Naive thymus-derived CD8-positive, alpha-beta T cell (primary cell): ENCODE measurements around the gene BTF3. TPM values are rescaled to one million over a fixed set of nuclear protein-coding genes. Genes with fewer than 3 reads are reported as not detected.
A peak's percentile ranks its signal among the peaks of the same experiment; 100 is the strongest.
"Not testable (repeated sequence)": the region's sequence is repeated elsewhere in the genome, so short reads cannot be mapped to it uniquely, and the experiment has no call there.

ENCODE experiments used
- ATAC-seq, 2 donors: fragments of 150-1000 bp; cut with Tn5 transposase in 1 of 2; sonication (Bioruptor Pico), chemical (Tn5 transposase) in 1 of 2; 1 replicate in 1 of 2; 2 replicates in 1 of 2; pipeline ENCODE4 v1.10.0; 2021; ENCODE audit warnings: mild to moderate bottlenecking in 2 of 2, moderate library complexity in 2 of 2
- POLR2A ChIA-PET: fragments of 350-600 bp; sonication (Branson Sonifier 250); formaldehyde crosslinking; loops from one replicate; lab custom pipeline; 2021; ENCODE audit warnings: antibody characterized with exemption; lab: Charles Lee
- DNase-seq, 10 donors: peaks; one replicate each; pipeline versions ENCODE4 v3.0.0 to v3.0.0-alpha.2; 2020 to 2022
- H3K27ac Mint-ChIP-seq, 10 donors: one replicate each; pipeline ENCODE4 v1.8.0; 2020 to 2022; ENCODE audit warnings: mild to moderate bottlenecking in 10 of 10, mixed read lengths in 10 of 10, moderate library complexity in 4 of 10, inconsistent platforms in 1 of 10
- H3K27me3 Mint-ChIP-seq, 5 donors: one replicate each; pipeline ENCODE4 v1.8.0; 2021 to 2022; ENCODE audit warnings: mixed read lengths in 5 of 5
- H3K36me3 Mint-ChIP-seq, 3 donors: one replicate each; pipeline ENCODE4 v1.8.0; 2020 to 2022; ENCODE audit warnings: mixed read lengths in 3 of 3, mild to moderate bottlenecking in 2 of 3, inconsistent platforms in 1 of 3
- H3K4me1 Mint-ChIP-seq, 4 donors: one replicate each; pipeline ENCODE4 v1.8.0; 2021 to 2022; ENCODE audit warnings: mixed read lengths in 4 of 4
- H3K4me3 Mint-ChIP-seq, 10 donors: one replicate each; pipeline ENCODE4 v1.8.0; 2020 to 2022; ENCODE audit warnings: mild to moderate bottlenecking in 10 of 10, mixed read lengths in 10 of 10, moderate library complexity in 6 of 10, inconsistent platforms in 1 of 10
- H3K9me3 Mint-ChIP-seq, 9 donors: one replicate each; pipeline ENCODE4 v1.8.0; 2020 to 2022; ENCODE audit warnings: mixed read lengths in 9 of 9, mild to moderate bottlenecking in 3 of 9, inconsistent platforms in 1 of 9, moderate library complexity in 1 of 9
- polyA plus RNA-seq, 3 donors: library from polyadenylated mRNA; unstranded; fragments of 300-500 nt; fragmentation: Illumina TruSeq; gene quantifications; one replicate each; pipeline ENCODE4 v1.2.3, GENCODE V29; 2021
- total RNA-seq, 8 experiments: library from RNA in 2 of 8; stranded (reverse) in 2 of 8; gene quantifications; one replicate each; pipeline ENCODE4 v1.2.3 and lab custom pipeline; 2021 to 2026

The BTF3 gene
- total RNA-seq (100 to 1,000 TPM; 697 to 751 TPM), polyA plus RNA-seq (100 to 1,000 TPM; 812 to 913 (median 878) TPM), total RNA-seq (lab: John Stamatoyannopoulos, UW) (443 to 691 (median 574) reads per million in 6 experiments)

- H3K36me3 Mint-ChIP-seq, result peaks cover 0 to 43% (median 16%) of the 10 kb centered on the region in 3 donors
- POLR2A ChIA-PET, result interaction anchor here (0.6 to 4.5 kb wide), 7 partner anchors 9 to 71 kb away, joined by 3 to 36 read pairs (median 4); partner anchors contain the start of genes ANKRA2 and UTP15
- ATAC-seq (peak; percentile 90 to 93), DNase-seq (peak; percentile 83 to 98 (median 92))
- H3K9me3 Mint-ChIP-seq, result no peaks in the 10 kb centered on the region
- peak within 1 kb of the TSS; percentile 92 to 100 (median 98) for H3K4me3 Mint-ChIP-seq
- H3K27me3 Mint-ChIP-seq, result peaks cover 2 to 13% (median 4%) of the 10 kb centered on the region in 5 donors
- peaks cover 22 to 55% (median 47%) of the 10 kb centered on the region in 4 donors for H3K4me1 Mint-ChIP-seq
- H3K27ac Mint-ChIP-seq, result peak within 1 kb of the TSS; percentile 98 to 100 (median 99)
Observed at GRCh38 chr5:73498057-73498992, at the start of gene BTF3. Gene BTF3, plus strand, starts transcription at chr5:73498442. Its CDS starts 226 bp downstream, at chr5:73498668.

- DNase-seq (peak in 4 of 10 donors; percentile 24 to 46 (median 32)), ATAC-seq (peak; percentile 38 to 39)
- Mint-ChIP-seq H3K27me3 (peaks cover 39 to 75% (median 61%) of the 10 kb centered on the region in 5 donors), H3K36me3 (peaks cover 0 to 17% (median 3%) of the 10 kb centered on the region in 3 donors), H3K4me3 (peak within 1 kb of the TSS; percentile 79 to 93 (median 89)), H3K27ac (peak within 1 kb of the TSS in 5 of 10 donors; percentile 11 to 84 (median 69)), H3K9me3 (peaks cover 0 to 20% (median 11%) of the 10 kb centered on the region in 9 donors), H3K4me1 (peaks cover 4 to 23% (median 18%) of the 10 kb centered on the region in 4 donors)
- POLR2A ChIA-PET, result no interaction called here
Observed at GRCh38 chr5:73448463-73449136, 49.6 kb upstream of the BTF3 start, which contains the start of gene FOXD1. Gene FOXD1, minus strand, starts transcription at chr5:73448777. Its CDS starts 415 bp downstream, at chr5:73448362.

- Mint-ChIP-seq H3K36me3 (peaks cover 0 to 7% (median 3%) of the 10 kb centered on the region in 3 donors), H3K9me3 (peaks cover 0 to 15% (median 7%) of the 10 kb centered on the region in 9 donors), H3K27ac (peak overlapping the region in 1 of 10 donors; percentile 93), H3K27me3 (peaks cover 34 to 74% (median 62%) of the 10 kb centered on the region in 5 donors), H3K4me1 (peaks cover 4 to 23% (median 18%) of the 10 kb centered on the region in 4 donors), H3K4me3 (peak overlapping the region in 4 of 10 donors; percentile 7 to 26 (median 21))
- POLR2A ChIA-PET, result no interaction called here
- ATAC-seq (no peak), DNase-seq (no peak)
Observed at GRCh38 chr5:73450137-73450536, 48.1 kb upstream of the BTF3 start.

GRCh38 chr5:73450672-73451223 lies 47.5 kb upstream of the BTF3 start:
- ATAC-seq, result no peak
- no peak for DNase-seq
- H3K4me3 Mint-ChIP-seq, result peak overlapping the region in 8 of 10 donors; percentile 15 to 82 (median 42)
- POLR2A ChIA-PET, result interaction anchor here (1.4 kb wide), 1 partner anchor 48 kb away, joined by 7 read pairs; the partner anchor contains the start of gene BTF3
- peaks cover 34 to 75% (median 63%) of the 10 kb centered on the region in 5 donors for H3K27me3 Mint-ChIP-seq
- peaks cover 4 to 23% (median 18%) of the 10 kb centered on the region in 4 donors for H3K4me1 Mint-ChIP-seq
- H3K36me3 Mint-ChIP-seq, result peaks cover 0 to 7% (median 3%) of the 10 kb centered on the region in 3 donors
- peaks cover 0 to 15% (median 7%) of the 10 kb centered on the region in 9 donors for H3K9me3 Mint-ChIP-seq
- peak overlapping the region in 3 of 10 donors; percentile 58 to 93 (median 85) for H3K27ac Mint-ChIP-seq

GRCh38 chr5:73451224-73452130 lies 46.8 kb upstream of the BTF3 start:
- peak overlapping the region in 1 of 10 donors; percentile 93 for H3K27ac Mint-ChIP-seq
- peaks cover 0 to 7% (median 3%) of the 10 kb centered on the region in 3 donors for H3K36me3 Mint-ChIP-seq
- H3K9me3 Mint-ChIP-seq, result peaks cover 0 to 15% (median 9%) of the 10 kb centered on the region in 9 donors
- POLR2A ChIA-PET, result interaction anchor here (1.4 kb wide), 1 partner anchor 47 kb away, joined by 7 read pairs; the partner anchor contains the start of gene BTF3
- H3K4me1 Mint-ChIP-seq, result peaks cover 4 to 23% (median 17%) of the 10 kb centered on the region in 4 donors
- DNase-seq (peak; percentile 39 to 78 (median 69)), ATAC-seq (peak; percentile 48 to 53)
- peak overlapping the region in 6 of 10 donors; percentile 9 to 82 (median 46) for H3K4me3 Mint-ChIP-seq
- H3K27me3 Mint-ChIP-seq, result peaks cover 36 to 79% (median 62%) of the 10 kb centered on the region in 5 donors

GRCh38 chr5:73452215-73452614 lies 46.0 kb upstream of the BTF3 start:
- Mint-ChIP-seq H3K4me1 (peaks cover 4 to 23% (median 15%) of the 10 kb centered on the region in 4 donors), H3K9me3 (peaks cover 0 to 15% (median 9%) of the 10 kb centered on the region in 9 donors), H3K36me3 (peaks cover 0 to 7% (median 3%) of the 10 kb centered on the region in 3 donors), H3K27ac (peak overlapping the region in 2 of 10 donors; percentile 48 to 73), H3K27me3 (peaks cover 42 to 82% (median 68%) of the 10 kb centered on the region in 5 donors), H3K4me3 (peak overlapping the region in 3 of 10 donors; percentile 38 to 47 (median 43))
- POLR2A ChIA-PET, result no interaction called here
- ATAC-seq (no peak), DNase-seq (no peak)

- no peak overlapping the region for H3K27ac Mint-ChIP-seq
- H3K4me1 Mint-ChIP-seq, result peaks cover 2 to 12% (median 5%) of the 10 kb centered on the region in 4 donors
- peaks cover 0 to 15% (median 9%) of the 10 kb centered on the region in 9 donors for H3K9me3 Mint-ChIP-seq
- peaks cover 44 to 88% (median 65%) of the 10 kb centered on the region in 5 donors for H3K27me3 Mint-ChIP-seq
- no peak overlapping the region for H3K4me3 Mint-ChIP-seq
- POLR2A ChIA-PET, result no interaction called here
- H3K36me3 Mint-ChIP-seq, result peaks cover 0 to 7% (median 3%) of the 10 kb centered on the region in 3 donors
- peak; percentile 79 to 90 for ATAC-seq
- DNase-seq, result peak in 5 of 10 donors; percentile 29 to 48 (median 41)
Observed at GRCh38 chr5:73454379-73455036, 43.7 kb upstream of the BTF3 start.

- H3K4me3 Mint-ChIP-seq, ATAC-seq, H3K9me3 Mint-ChIP-seq, DNase-seq, H3K4me1 Mint-ChIP-seq, H3K36me3 Mint-ChIP-seq, POLR2A ChIA-PET, H3K27ac Mint-ChIP-seq: not testable (repeated sequence)
- peaks cover 48 to 88% (median 65%) of the 10 kb centered on the region in 5 donors for H3K27me3 Mint-ChIP-seq
Observed at GRCh38 chr5:73456462-73456861, 41.8 kb upstream of the BTF3 start.

- no peak overlapping the region for H3K4me3 Mint-ChIP-seq
- H3K4me1 Mint-ChIP-seq, result peaks cover 0 to under 1% (median 0%) of the 10 kb centered on the region in 4 donors
- ATAC-seq (no peak), DNase-seq (no peak)
- H3K27ac Mint-ChIP-seq, result no peak overlapping the region
- peaks cover 31 to 68% (median 45%) of the 10 kb centered on the region in 5 donors for H3K27me3 Mint-ChIP-seq
- POLR2A ChIA-PET, result interaction anchor here (0.7 kb wide), 1 partner anchor 55 kb away, joined by 5 read pairs; no protein-coding TSS in a partner anchor
- peaks cover 0 to 5% (median 0%) of the 10 kb centered on the region in 9 donors for H3K9me3 Mint-ChIP-seq
- no peaks in the 10 kb centered on the region for H3K36me3 Mint-ChIP-seq
Observed at GRCh38 chr5:73459366-73459765, 38.9 kb upstream of the BTF3 start.

- Mint-ChIP-seq H3K27ac (no peak overlapping the region), H3K4me1 (no peaks in the 10 kb centered on the region), H3K9me3 (peaks cover 0 to 5% (median 0%) of the 10 kb centered on the region in 9 donors), H3K36me3 (no peaks in the 10 kb centered on the region), H3K4me3 (no peak overlapping the region), H3K27me3 (peaks cover 30 to 68% (median 44%) of the 10 kb centered on the region in 5 donors)
- DNase-seq (no peak), ATAC-seq (no peak)
- POLR2A ChIA-PET, result no interaction called here
Observed at GRCh38 chr5:73460133-73460532, 38.1 kb upstream of the BTF3 start.
